Stimulated activated CD8-positive, alpha-beta memory T cell treated with anti-CD3 and anti-CD28 coated beads, Interleukin-12 subunit alpha, Interleukin-12 subunit beta, amount 100 ng/mL, for 24 hours (primary cell): ENCODE results near the gene ACAD9.

Experiments
- DNase-seq: peaks from one replicate; pipeline ENCODE4 v3.0.0-alpha.2; 2020; ENCODE audit errors: extremely low read depth

The ACAD9 gene

DNA sequence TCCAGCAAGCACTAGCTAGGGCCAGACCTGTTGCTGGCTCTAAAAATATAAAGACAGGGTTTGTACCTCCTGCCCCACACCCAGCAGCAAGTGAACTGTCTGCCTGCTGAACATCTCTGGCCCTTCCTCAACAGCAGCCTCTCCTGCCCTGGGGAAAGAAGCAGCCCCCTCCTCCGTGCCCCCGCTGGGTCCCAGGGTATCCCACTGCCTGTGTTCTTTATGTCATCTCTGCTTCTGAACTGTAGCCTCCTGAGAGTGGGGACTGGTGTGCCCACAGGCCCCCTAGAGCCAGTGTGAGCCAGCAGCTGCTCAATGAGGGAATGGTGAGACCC, 54.5 kb downstream of the ACAD9 start:
- DNase-seq, result no peak

DNA sequence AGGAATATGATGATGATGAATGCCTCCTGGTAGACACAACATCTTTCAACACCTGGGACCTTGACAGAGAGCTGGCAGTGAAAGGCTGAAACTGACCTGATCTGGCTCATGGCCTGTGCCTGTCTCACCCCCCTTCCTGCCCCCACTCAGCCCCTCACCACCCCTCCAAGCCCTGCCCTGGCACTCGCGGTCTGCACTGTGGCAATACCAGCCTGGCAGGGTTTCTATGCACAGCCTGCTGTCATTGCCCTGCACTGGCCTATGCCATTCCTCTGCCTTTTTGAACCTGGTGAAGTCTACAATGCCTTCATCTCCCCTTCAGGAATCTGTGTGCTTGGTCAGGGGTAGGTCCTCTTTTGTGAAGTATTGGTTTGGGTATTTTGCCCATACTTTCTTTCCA, 56.5 kb downstream of the ACAD9 start:
- no peak for DNase-seq

DNA sequence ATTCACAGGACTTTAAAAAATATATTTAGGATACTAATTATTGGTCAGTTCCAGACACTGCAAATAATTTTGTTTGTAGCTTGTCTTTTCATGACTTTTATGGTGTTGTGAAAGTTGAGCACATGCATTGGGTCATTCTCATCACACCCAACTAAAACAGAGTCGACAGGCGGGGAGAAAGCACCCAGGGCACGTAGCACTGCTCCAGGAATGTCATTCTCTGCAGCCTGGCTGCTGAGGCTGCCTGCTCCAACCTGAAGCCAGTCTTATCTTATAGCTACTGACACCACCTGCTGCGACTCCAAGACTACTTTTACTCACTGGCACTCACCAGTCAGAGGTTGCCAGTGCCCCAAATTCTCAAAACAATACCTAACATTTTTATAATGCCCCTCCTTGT, 56.9 kb downstream of the ACAD9 start:
- no peak for DNase-seq

DNA sequence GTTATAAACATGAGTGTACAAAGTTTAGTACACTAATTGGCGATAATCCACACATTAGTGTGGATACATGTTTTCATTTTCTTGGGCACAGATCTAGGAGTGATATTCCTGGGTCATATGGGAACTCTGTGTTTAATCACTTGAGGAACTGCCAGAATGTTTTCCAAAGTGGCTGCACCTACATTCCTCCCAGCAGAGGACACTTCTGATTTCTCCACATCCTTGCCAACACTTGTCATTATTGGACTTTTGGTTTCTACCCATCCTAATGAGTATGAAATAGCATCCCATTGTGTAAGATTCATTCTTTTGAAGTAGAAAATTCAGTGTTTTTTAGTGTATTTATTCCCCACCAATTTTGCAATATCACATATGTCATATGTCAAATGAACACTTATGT, 60.8 kb downstream of the ACAD9 start:
- no peak for DNase-seq

DNA sequence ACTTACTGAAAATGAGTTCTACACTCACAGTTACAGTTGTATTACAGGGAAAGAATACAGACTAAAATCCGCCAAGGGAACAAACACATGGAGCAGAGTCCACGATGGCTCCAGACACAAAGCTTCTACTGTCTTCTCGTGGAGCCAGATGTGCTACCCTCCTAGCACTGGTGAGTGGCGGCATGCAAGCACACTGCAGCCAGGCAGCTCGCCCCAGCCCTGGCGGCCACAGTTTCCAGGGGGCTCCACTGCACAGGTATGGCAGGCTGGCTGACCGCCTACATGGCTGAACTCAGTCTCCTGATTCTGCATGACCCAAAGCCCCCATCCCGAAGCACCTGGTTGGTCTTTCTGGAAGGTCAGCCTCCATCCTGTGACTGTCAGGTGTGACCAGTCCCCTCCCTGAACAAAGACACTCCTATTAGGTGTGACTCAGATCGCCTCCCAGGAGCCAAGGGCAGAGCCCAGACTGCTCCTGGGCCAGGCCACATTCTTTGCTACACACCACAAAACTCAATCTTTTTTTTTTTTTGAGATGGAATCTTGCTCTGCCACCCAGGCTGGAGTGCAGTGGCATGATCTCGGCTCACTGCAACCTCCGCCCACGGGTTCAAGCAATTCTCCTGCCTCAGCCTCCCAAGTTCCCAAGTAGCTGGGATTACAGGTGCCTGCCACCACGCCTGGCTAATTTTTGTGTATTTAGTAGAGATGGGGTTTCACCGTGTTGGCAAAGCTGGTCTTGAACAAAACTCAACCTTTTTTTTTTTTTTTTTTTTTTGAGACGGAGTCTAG, 62.9 kb downstream of the ACAD9 start:
- DNase-seq, result no peak

DNA sequence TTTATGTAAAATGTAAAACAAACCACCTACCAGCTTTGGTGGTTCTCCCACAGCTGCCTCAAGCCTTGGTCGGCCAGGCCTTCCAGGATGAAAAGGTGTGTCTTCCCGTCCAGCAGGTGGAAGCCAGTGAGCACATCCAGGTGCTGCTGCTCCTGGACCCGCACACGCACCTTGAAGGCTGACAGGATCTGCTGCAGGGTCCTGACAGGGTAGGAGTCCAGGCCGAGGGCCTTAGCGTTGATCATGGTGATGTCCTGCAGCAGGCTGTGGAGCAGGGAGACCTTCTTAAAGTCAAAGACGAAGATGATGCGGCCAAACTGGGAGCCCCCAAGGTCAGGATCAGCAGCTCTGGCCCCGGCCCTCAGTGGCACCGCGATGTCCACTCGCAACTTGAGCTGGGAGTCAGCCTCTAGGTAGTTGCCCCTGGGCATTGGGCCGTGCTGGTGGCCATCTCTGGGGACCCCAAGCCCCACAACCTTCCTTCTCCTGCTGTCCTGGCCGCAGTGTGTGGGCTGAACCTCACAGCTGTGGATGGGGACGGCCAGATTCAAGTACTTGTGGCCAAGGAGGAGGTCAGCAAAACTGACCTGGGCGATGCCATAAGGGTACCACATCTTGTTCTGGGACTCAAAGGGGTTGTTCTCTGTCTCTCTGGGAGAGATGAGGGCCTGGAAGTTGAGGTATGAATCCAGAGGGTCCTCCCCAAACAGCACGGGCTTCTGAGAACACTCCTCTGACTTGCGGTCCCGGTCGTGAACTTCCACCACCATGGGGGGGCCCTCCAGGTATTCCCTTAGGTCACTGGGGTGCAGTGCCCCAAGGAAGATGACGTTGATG, 65.8 kb downstream of the ACAD9 start:
- no peak for DNase-seq

DNA sequence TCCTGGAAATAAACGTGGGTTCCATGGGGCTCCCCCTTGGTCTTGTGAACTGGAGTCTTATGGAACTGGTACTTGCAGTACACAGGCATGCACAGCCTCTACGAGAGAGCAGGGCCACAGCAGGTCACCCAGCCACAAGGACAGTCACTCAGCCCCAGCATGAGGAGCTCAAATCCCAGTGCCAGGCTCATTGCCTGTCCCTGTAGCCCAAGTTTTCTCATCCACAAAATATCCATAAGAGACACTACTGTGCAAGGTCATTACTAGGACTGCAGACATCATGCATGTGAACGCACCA, 66.4 kb downstream of the ACAD9 start:
- DNase-seq, result no peak

DNA sequence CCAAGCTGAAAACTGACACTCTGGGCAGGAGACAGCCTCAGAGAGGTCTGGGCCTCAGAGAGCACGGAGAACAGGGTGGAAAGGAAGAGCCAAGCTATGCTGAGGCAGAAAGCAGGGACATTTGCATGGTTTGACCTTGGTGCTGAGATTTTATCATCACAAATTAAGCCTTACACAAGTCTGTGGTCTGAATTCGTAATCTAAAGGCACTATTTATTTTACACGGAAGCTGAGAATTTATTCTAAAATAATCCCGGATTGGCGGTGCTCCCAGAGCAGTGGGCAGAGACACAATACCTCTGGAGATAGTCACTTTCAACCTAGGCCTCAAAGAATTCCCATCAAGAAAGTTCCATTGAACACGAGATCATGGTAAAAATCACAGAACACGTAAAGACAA, 67.0 kb downstream of the ACAD9 start:
- DNase-seq, result no peak

DNA sequence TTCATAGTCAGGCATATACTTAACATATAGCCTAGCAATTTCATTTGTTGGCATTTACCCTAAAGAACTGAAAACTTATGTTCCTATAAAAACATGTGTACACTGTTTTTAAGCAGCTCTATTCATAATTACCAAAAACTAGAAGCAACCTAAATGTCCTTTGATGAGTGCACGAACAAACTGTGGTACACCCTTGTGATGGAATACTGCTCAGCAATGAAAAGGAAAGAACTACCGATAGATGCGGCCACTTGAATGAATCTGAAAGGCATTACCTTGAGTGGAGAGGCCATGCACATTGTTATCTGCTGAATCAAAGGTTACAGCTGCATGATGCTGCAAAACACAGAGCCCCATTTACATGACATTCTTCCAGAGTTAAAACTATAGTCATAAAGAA, 69.7 kb downstream of the ACAD9 start:
- DNase-seq, result no peak

DNA sequence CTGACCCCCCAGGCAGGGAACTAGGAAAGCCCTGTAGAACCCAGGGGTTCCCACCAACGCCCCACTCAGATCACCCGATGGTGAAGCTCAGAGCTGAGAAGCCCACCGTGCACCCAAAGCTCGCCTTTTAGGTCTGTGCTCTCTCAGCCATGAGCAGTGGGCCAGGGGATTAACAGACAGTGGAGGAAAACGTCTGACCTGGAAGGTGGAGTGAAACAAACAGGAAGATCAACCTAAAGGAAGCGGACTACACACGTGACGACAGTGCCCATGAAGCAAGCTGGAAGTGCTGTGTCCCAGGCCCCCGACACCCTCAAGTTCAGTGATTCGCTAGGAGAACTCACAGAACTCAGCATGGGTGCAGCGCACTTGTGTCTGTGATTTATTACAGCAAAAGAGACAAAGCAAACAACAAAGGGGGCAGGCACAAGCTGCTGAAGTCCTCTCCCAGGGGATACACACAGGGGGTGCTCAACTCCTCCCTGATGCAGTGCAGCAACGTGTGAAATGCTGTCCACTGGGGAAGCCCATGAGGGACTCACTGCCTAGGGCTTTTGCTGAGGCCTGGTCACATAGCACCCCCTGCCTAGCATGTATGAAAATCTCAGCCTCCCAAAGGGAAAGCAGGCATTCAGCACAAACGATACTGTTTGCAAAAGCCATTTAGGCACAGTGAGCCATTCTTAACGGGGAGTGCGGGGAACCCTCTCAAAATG, 71.0 kb downstream of the ACAD9 start:
- DNase-seq, result no peak

DNA sequence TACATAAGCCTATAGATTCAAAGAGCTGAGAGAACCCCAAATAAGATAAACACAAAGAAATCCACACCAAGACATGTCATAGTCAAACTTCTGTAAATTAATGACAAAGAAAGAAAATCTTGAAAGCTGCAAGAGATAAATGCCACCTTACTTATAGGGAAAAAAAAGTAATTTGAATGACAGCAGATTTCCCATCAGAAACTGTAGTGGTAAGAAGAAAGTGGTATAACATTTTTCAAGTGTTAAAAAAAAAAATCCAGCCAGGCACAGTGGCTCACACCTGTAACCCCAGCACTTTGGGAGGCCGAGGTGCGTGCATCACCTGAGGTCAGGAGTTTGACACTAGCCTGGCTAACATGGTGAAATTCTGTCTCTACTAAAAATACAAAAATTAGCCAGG, 77.0 kb downstream of the ACAD9 start:
- no peak for DNase-seq
